Stimulated activated CD8-positive, alpha-beta memory T cell treated with anti-CD3 and anti-CD28 coated beads, Interleukin-15, amount 100 ng/mL, for 24 hours (primary cell): ENCODE measurements around the gene WDR27.

ENCODE experiments used
- DNase-seq: peaks from one replicate; pipeline ENCODE4 v3.0.0-alpha.2; 2020; ENCODE audit warnings: low read depth

The WDR27 gene

GRCh38 chr6:169701954-169702839 lies at the start of gene WDR27, which contains the start of gene C6orf120:
WDR27 (minus strand) TSS chr6:169702029; CDS start chr6:169689005, 13,024 bp downstream.
C6orf120 (plus strand) TSS chr6:169702126; CDS start chr6:169702460, 334 bp downstream.
- DNase-seq = peak; percentile 98

- no peak for DNase-seq
These were observed 44.7 kb upstream of the WDR27 start for GRCh38 chr6:169746556-169746955.

GRCh38 chr6:169745405-169745804 lies 43.6 kb upstream of the WDR27 start:
- DNase-seq = no peak

- no peak for DNase-seq
These were observed 39.5 kb upstream of the WDR27 start for GRCh38 chr6:169741344-169741743.

- DNase-seq = no peak
These were observed 37.2 kb upstream of the WDR27 start for GRCh38 chr6:169738976-169739529.

- no peak for DNase-seq
These were observed 36.6 kb upstream of the WDR27 start for GRCh38 chr6:169738204-169738975.

GRCh38 chr6:169729961-169730360 lies 28.1 kb upstream of the WDR27 start:
- no peak for DNase-seq

- no peak for DNase-seq
These were observed 25.1 kb upstream of the WDR27 start for GRCh38 chr6:169726963-169727362.

- no peak for DNase-seq
These were observed 24.2 kb upstream of the WDR27 start for GRCh38 chr6:169726049-169726400.

GRCh38 chr6:169725125-169726048 lies 23.6 kb upstream of the WDR27 start:
- no peak for DNase-seq

GRCh38 chr6:169724494-169725124 lies 22.8 kb upstream of the WDR27 start, which contains the start of gene PHF10:
PHF10 (minus strand) TSS chr6:169724500; CDS start chr6:169723931, 569 bp downstream.
- peak; percentile 54 for DNase-seq

- DNase-seq = peak; percentile 17
These were observed 22.2 kb upstream of the WDR27 start for GRCh38 chr6:169723991-169724493.

GRCh38 chr6:169723200-169723909 lies 21.5 kb upstream of the WDR27 start:
- DNase-seq = peak; percentile 26

- peak; percentile 7 for DNase-seq
These were observed 20.8 kb upstream of the WDR27 start for GRCh38 chr6:169722362-169723199.

GRCh38 chr6:169720207-169720855 lies 18.5 kb upstream of the WDR27 start:
- DNase-seq = no peak

- no peak for DNase-seq
These were observed 17.3 kb upstream of the WDR27 start for GRCh38 chr6:169719117-169719516.

- DNase-seq = no peak
These were observed 12.8 kb upstream of the WDR27 start for GRCh38 chr6:169714595-169714994.

- no peak for DNase-seq
These were observed 12.3 kb upstream of the WDR27 start for GRCh38 chr6:169714178-169714577.

GRCh38 chr6:169710009-169710408 lies 8.2 kb upstream of the WDR27 start:
- no peak for DNase-seq
